HG03558 (cell line): Measurements from ENCODE around the gene SHISAL1.

ENCODE experiments used
- ATAC-seq: cut with Tn5 transposase; IDR thresholded peaks from one replicate; pipeline ENCODE4 v1.9.1; 2021; ENCODE audit warnings: moderate number of reproducible peaks; ENCODE audit not compliant: unreplicated experiment; ENCODE audit errors: extremely low read depth

Gene SHISAL1

GRCh38 chr22:44200855-44201550, 111.7 kb downstream of the SHISAL1 start:
- ATAC-seq = no peak

- no peak for ATAC-seq
Measured at GRCh38 chr22:44200451-44200850, 112.3 kb downstream of the SHISAL1 start.

GRCh38 chr22:44199866-44200265, 112.9 kb downstream of the SHISAL1 start:
- no peak for ATAC-seq

GRCh38 chr22:44199164-44199563, 113.6 kb downstream of the SHISAL1 start:
- ATAC-seq = no peak

GRCh38 chr22:44197271-44197670, 115.5 kb downstream of the SHISAL1 start:
- no peak for ATAC-seq

GRCh38 chr22:44196731-44197131, 116.0 kb downstream of the SHISAL1 start:
- ATAC-seq = no peak

- ATAC-seq = no peak
Measured at GRCh38 chr22:44196241-44196640, 116.5 kb downstream of the SHISAL1 start.

- ATAC-seq = no peak
Measured at GRCh38 chr22:44195189-44195871, 117.4 kb downstream of the SHISAL1 start.

- ATAC-seq = no peak
Measured at GRCh38 chr22:44194569-44194968, 118.2 kb downstream of the SHISAL1 start.
